Lung (tissue), 12 donors: ENCODE results near the gene ISM2. TPM values are rescaled to one million over a fixed set of nuclear protein-coding genes. Genes with fewer than 3 reads are reported as not detected.

Source experiments
- ATAC-seq: fragments of 200-7000 bp; cut with Tn5 transposase; one replicate; pipeline ENCODE4 v1.9.1; 2020; ENCODE audit warnings: moderate number of reproducible peaks; ENCODE audit not compliant: insufficient read depth, low FRiP score
- DNase-seq, 3 donors: peaks; one replicate each; pipeline ENCODE4 v3.0.0-alpha.2; 2013 to 2017
- H3K27ac ChIP-seq, 2 donors: one replicate each; pipeline ENCODE4 v1.5.1; 2013; ENCODE audit warnings: mild to moderate bottlenecking in 2 of 2, moderate library complexity in 2 of 2, control low read depth in 1 of 2, inconsistent platforms in 1 of 2, low read depth in 1 of 2, low read length in 1 of 2
- H3K27me3 ChIP-seq, 3 donors: one replicate each; pipeline ENCODE4 v1.5.1; 2013; ENCODE audit warnings: low read length in 2 of 3; ENCODE audit not compliant: control insufficient read depth in 3 of 3, insufficient read depth in 3 of 3
- H3K36me3 ChIP-seq, 4 donors: one replicate each; pipeline ENCODE4 v1.5.1; 2013; ENCODE audit warnings: low read length in 4 of 4, mild to moderate bottlenecking in 1 of 4, moderate library complexity in 1 of 4; ENCODE audit not compliant: control insufficient read depth in 4 of 4, insufficient read depth in 4 of 4
- H3K4me1 ChIP-seq, 5 donors: one replicate each; pipeline ENCODE4 v1.5.1; 2013; ENCODE audit warnings: low read length in 5 of 5, mild to moderate bottlenecking in 2 of 5, moderate library complexity in 1 of 5; ENCODE audit not compliant: control insufficient read depth in 5 of 5, insufficient read depth in 5 of 5
- H3K4me3 ChIP-seq: one replicate; pipeline ENCODE4 v1.5.1; 2013; ENCODE audit warnings: mild to moderate bottlenecking, control low read depth, moderate library complexity
- H3K9ac ChIP-seq, 2 donors: one replicate each; pipeline ENCODE4 v1.5.1; 2013; ENCODE audit warnings: low read length in 2 of 2, control low read depth in 1 of 2; ENCODE audit not compliant: insufficient read depth in 1 of 2
- H3K9me3 ChIP-seq, 4 donors: one replicate each; pipeline ENCODE4 v1.5.1; 2013; ENCODE audit warnings: low read length in 3 of 4, mild to moderate bottlenecking in 1 of 4, moderate library complexity in 1 of 4; ENCODE audit not compliant: control insufficient read depth in 4 of 4, insufficient read depth in 3 of 4
- CTCF ChIP-seq: IDR thresholded peaks from 2 replicates; pipeline ENCODE4 v1.5.1; 2012; ENCODE audit warnings: mild to moderate bottlenecking; ENCODE audit errors: control extremely low read depth, extremely low read depth
- whole genome bisulfite sequencing, 2 donors: extraction: QIAGEN DNeasy Blood & Tissue Kit; methylation state at CpG; one replicate each; pipeline ENCODE4 v1.1.7; 2013; 5-methylcytosine and 5-hydroxymethylcytosine counted together
- polyA plus RNA-seq, 2 donors: library from polyadenylated mRNA; stranded (reverse); fragments of 200-250 nt; gene quantifications; one replicate each; pipeline ENCODE4 v1.2.1, GENCODE V29; 2013
- total RNA-seq, 2 donors: library from RNA; depleted of rRNA in 1 of 2; stranded (reverse); fragments of >200 nt in 1 of 2; gene quantifications; one replicate each; pipeline ENCODE4 v1.2.1, GENCODE V29; 2014 to 2021
- donor health status: control.
- donor health status: control.
- donor health status: Bipolar disorder and iron deficiency.
- donor health status: healthy.
- donor health status: DM: yes; HTN: yes; CAD: no.

Gene ISM2
- total and polyA plus RNA-seq, 4 donors: 0.02 TPM; not detected in 3

GRCh38 chr14:77469067-77469505, 29.5 kb downstream of the ISM2 start:
- Histone ChIP-seq H3K27ac (no peak overlapping the region), H3K36me3 (peaks cover 19 to 46% (median 25%) of the 10 kb centered on the region in 4 donors), H3K9ac (no peak overlapping the region), H3K4me3 (no peak overlapping the region), H3K9me3 (peaks cover 0 to 3% (median 0%) of the 10 kb centered on the region in 4 donors), H3K4me1 (no peaks in the 10 kb centered on the region), H3K27me3 (no peaks in the 10 kb centered on the region)
- no peak for ATAC-seq
- no peak for TF ChIP-seq CTCF
- DNase-seq: no peak
- WGBS, 2 donors: 86 to 91% methylated on average over 14 of the region's 14 CpGs

GRCh38 chr14:77467801-77468200, 30.8 kb downstream of the ISM2 start:
- Histone ChIP-seq H3K27ac (no peak overlapping the region), H3K9ac (no peak overlapping the region), H3K36me3 (peaks cover 27 to 53% (median 34%) of the 10 kb centered on the region in 4 donors), H3K9me3 (peaks cover 0 to 3% (median 0%) of the 10 kb centered on the region in 4 donors), H3K4me3 (no peak overlapping the region), H3K4me1 (no peaks in the 10 kb centered on the region), H3K27me3 (no peaks in the 10 kb centered on the region)
- TF ChIP-seq CTCF: no peak
- WGBS, 2 donors: 90 to 94% methylated on average over 5 of the region's 5 CpGs
- no peak for DNase-seq
- ATAC-seq: no peak

- 41 to 45% methylated on average over 13 of the region's 13 CpGs for WGBS, 2 donors
- peak; percentile 26 for TF ChIP-seq CTCF
- Histone ChIP-seq H3K27ac (no peak overlapping the region), H3K27me3 (no peaks in the 10 kb centered on the region), H3K4me3 (peak overlapping the region; percentile 42), H3K4me1 (peaks cover 0 to 22% (median 7%) of the 10 kb centered on the region in 5 donors), H3K36me3 (peaks cover 18 to 36% (median 29%) of the 10 kb centered on the region in 4 donors), H3K9me3 (no peaks in the 10 kb centered on the region), H3K9ac (peak overlapping the region; percentile 81 to 83)
- ATAC-seq (no peak), DNase-seq (peak; percentile 47 to 67 (median 67))
Measured at GRCh38 chr14:77459072-77459723, 39.4 kb downstream of the ISM2 start.
